Tibial nerve (tissue), 4 donors: ENCODE measurements around the gene SBNO2.

Experiments
- EP300 ChIP-seq, 2 donors: sonication (generic); formaldehyde crosslinking; IDR thresholded peaks; one replicate each; pipeline ENCODE4 v1.6.1; 2017; ENCODE audit warnings: antibody characterized with exemption in 2 of 2, mild to moderate bottlenecking in 1 of 2
- POLR2A ChIP-seq, 2 donors: fragments of 450-650 bp; IDR thresholded peaks; one replicate each; pipeline ENCODE4 v1.6.1; 2017; ENCODE audit warnings: antibody characterized with exemption in 2 of 2, mild to moderate bottlenecking in 2 of 2, moderate library complexity in 2 of 2
- TF ChIP-seq, protein P1 (sequence below), 5 experiments: fragments of 200-600 bp in 3 of 5; fragments of 450-650 bp in 2 of 5; sonication (generic) in 3 of 5; IDR thresholded peaks; one replicate each; pipeline ENCODE4 v1.5.1; 2016 to 2019; ENCODE audit warnings: antibody characterized with exemption in 5 of 5, mild to moderate bottlenecking in 3 of 5, moderate library complexity in 2 of 5

- TF ChIP-seq, protein P1, sequence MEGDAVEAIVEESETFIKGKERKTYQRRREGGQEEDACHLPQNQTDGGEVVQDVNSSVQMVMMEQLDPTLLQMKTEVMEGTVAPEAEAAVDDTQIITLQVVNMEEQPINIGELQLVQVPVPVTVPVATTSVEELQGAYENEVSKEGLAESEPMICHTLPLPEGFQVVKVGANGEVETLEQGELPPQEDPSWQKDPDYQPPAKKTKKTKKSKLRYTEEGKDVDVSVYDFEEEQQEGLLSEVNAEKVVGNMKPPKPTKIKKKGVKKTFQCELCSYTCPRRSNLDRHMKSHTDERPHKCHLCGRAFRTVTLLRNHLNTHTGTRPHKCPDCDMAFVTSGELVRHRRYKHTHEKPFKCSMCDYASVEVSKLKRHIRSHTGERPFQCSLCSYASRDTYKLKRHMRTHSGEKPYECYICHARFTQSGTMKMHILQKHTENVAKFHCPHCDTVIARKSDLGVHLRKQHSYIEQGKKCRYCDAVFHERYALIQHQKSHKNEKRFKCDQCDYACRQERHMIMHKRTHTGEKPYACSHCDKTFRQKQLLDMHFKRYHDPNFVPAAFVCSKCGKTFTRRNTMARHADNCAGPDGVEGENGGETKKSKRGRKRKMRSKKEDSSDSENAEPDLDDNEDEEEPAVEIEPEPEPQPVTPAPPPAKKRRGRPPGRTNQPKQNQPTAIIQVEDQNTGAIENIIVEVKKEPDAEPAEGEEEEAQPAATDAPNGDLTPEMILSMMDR (IDR thresholded peaks at IDR 0.05), result no peak
- TF ChIP-seq POLR2A (IDR thresholded peaks at IDR 0.05) (no peak), EP300 (IDR thresholded peaks at IDR 0.05) (no peak)
These were observed 29.3 kb downstream of the SBNO2 start for GRCh38 chr19:1144741-1145140.
